Endometrial microvascular endothelial cells (primary cell): ENCODE results near the gene MED25. TPM values are rescaled to one million over a fixed set of nuclear protein-coding genes. Genes with fewer than 3 reads are reported as not detected.

Experiments used
- in situ Hi-C: cut with HindIII; loops from 2 replicates; pipeline ENCODE4 v1.10.0; 2017; ENCODE audit warnings: low sequenced_read_pairs, low pct_unique_long_range_greater_than_20kb; ENCODE audit errors: inconsistent ontology term
- total RNA-seq: library from RNA; depleted of rRNA; stranded (reverse); fragments of >200 nt; gene quantifications from one replicate; pipeline ENCODE4 v1.2.3, GENCODE V29; 2015; ENCODE audit errors: inconsistent ontology term

Gene MED25
- total RNA-seq, 1 donor from 2014 or later = 31.7 TPM

DNA sequence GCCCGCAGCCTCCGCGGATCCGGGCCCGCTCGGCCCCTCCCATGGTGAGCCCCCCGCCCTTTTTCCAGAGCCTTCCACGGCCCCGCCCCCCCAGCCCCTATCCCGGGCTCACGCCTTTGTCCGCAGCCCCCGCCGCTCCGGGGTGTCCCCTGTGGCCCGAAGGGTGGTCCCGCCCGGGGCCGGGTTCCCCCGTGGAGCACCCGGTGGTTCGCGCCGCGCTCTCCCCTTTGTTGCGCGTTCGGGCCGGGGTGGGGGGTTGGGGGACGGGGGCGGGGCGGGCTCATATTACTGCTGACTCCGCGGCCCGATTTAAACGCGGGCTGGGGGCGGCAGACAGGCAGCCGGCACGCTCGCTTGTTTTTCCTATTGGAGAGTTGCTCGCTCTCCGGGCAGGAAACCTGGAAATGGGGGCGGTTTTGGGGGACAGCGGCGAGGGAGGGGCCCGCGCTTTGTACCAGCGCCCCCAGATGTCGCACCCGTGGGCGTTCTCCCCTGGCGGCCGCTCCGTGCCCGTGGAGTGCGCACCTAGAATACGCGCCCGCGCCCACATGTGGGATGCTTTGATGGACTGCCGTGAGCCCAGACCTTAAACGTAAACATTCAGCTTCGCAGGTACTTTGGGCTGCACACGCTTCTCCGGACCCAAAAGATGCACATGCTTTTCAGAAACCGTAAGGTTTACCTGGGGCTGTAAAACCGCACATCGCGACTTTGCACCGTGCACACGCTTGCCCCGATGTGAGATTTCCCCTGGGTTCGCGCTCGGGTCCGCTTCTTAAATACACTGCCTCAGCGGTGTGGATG, 33.6 kb downstream of the MED25 start:
- in situ Hi-C loops = no loop called here

DNA sequence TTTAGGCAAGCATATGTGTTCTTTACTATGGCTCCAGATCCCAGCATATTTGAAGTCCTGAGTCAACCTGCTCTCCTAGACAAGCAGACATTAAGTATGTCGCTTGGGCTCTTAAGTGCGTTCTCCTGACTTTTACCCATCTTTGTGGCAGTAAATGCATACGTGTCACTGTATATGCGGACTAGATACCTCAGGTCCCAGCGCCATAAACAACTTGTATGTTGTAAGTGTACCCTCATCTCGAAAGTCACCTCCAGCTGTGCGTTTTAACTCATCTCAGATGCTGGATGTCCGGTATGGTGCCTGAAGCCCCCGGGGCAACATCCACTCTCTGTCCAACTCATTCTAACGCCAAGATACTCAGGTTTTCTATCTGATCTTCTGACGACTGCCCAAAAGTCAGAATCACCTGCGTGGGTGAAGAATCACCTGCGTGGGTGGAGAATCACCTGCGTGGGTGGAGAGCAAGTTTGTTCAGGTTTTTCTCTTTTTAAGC, 34.6 kb downstream of the MED25 start:
- in situ Hi-C loops = no loop called here

- in situ Hi-C loops = no loop called here
These were observed 35.8 kb downstream of the MED25 start for GRCh38 chr19:49853852-49854377.

DNA sequence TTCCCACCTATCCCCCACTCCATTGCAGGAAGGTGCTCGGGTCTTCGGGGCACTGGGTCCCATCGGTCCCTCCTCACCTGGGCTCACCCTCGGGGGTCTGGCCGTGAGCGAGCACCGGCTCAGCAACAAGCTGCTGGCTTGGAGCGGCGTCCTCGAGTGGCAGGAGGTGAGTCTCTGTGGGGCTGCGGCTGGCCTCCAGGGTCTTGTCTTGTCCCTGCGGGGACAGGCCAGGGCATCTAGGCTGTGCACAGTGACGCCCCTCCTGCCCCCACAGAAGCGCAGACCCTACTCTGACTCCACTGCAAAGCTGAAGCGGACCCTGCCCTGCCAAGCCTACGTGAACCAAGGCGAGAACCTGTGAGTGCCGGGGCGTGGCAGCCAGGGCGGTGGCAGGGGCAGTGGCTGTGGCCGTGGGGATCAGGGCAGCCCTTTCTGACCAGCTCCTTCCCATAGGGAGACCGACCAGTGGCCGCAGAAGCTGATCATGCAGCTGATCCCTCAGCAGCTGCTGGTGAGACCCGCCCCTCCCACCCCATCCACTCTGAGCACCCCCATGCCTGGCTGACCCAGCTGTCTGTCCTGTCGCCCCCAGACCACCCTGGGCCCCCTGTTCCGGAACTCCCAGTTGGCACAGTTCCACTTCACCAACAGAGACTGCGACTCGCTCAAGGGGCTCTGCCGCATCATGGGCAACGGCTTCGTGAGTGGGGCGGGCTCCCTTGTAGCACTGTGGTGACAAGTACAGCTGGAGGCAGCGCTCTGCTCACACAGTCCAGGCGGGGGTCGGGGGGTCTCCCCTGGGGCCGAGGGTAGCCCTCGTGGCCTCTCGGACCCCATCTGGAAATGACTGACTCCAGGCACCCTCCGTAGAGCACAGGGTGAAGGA, 36.5 kb downstream of the MED25 start:
- in situ Hi-C loops = no loop called here

DNA sequence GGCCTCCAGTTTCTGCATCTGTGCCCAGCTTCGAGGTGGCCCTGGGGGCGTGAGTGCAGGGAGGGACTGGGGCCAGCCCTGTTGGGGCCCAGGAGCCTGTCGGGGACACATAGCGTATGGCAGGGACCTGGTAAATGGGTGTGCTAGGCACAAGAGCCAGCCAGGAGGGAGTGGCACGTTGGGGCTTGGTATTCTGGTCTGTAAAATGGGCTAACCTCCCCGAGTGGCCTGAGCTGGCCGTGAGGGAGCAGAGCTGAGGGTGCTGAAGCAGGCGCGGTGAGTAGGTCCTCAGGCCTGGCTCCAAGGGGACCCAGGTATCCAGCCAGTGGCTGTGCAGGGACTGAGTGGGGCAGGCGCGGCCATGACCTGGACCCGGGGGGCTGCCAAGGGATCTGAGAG, 37.2 kb downstream of the MED25 start:
- in situ Hi-C loops = no loop called here

DNA sequence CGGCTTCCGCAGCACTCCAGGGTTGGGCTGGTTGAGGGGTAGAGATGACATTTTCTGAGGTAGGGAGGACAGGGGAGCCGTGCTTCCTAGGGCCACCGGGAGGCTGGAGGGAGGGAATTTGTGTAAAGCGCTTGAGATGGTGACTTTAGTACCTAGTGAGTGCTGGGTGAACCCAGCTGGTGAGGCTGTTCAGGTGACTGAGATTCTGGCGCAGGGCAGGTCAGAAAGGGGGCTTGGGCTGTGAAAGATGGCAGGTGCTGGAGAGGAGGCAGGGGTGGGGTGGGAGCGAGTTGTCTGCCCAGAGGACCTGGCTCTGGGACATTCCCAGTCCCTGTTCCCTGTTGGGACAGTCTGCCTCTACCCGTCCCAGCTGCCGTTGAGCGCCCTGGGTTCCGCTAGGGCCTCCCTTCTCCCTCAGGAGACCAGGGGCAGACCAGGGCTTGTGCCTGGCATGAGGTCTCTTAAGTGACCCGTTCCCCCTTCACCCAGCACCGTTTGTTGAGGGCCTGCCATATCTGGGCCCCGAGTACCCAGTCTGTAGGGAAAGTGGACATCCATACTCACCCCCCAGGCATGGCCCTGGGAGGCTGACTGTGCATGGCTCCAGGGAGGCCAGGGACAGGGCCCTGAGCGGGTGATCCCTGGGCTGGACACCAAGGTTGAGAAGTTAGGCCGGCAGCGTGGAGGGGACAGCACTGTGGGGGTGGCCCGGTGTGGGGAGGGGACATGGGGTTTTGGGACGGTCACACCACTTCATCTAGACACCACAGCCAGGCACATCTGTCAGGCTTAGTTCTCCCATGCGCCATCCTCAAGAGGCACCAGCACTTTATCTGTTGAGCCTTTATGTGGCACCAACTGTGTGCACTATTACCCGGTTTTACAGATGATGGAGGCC, 37.8 kb downstream of the MED25 start:
- in situ Hi-C loops = no loop called here

DNA sequence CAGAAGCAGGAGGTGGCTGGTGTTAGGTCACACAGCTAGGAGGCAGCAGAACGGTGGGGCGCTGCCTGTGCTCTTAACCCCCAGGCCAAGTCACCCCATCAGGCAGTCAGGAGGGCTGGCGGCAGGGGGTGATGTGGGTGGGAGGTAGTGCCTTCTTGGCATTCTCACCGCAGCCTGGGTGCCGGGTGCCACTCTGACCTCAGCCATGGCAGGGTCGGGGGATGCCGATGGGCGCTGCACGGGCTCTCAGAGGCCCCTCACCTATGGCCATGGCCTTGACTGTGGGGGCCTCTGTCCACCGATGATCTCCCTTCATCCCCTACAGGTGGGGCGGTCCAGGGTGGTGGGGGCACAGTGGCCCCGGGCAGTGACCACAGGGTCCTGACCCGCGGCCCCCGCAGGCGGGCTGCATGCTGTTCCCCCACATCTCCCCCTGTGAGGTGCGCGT, 38.5 kb downstream of the MED25 start:
- in situ Hi-C loops = no loop called here

DNA sequence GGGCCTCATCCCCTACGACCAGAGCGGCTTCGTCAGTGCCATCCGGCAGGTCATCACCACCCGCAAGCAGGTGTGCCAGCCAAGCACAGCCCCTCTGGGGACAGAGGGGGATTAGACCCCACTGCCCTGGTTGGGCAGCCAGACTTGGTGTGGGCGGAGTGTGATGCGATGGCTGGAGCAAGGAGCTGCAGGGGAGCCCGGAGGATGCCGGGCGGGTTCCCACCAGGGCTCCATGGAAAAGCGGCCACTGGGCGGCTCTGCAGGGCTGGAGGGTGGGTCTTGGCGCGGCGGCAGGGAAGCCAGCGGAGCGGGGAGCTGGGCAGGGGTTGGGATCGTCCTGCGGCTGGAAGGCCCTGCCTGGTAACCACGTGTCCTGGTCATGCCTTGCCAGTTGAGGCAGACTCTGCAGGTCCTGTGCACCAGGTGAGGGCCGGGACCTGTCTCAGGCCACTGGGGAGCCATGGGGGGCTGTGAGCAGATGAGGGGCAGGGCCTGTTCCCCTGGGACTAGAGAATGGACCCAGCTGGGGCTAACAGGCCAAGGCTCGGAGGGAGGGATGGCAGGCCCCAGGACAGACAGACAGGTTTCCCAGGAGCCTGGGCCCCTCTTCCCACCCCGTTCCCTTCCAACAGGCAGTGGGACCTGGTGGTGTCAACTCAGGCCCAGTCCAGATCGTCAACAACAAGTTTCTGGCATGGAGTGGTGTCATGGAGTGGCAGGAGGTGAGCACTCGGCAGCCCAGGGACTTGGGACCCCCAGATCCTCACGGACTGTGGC, 39.2 kb downstream of the MED25 start:
- in situ Hi-C loops = no loop called here

- in situ Hi-C loops = no loop called here
These were observed 39.7 kb downstream of the MED25 start for GRCh38 chr19:49857838-49858087.

DNA sequence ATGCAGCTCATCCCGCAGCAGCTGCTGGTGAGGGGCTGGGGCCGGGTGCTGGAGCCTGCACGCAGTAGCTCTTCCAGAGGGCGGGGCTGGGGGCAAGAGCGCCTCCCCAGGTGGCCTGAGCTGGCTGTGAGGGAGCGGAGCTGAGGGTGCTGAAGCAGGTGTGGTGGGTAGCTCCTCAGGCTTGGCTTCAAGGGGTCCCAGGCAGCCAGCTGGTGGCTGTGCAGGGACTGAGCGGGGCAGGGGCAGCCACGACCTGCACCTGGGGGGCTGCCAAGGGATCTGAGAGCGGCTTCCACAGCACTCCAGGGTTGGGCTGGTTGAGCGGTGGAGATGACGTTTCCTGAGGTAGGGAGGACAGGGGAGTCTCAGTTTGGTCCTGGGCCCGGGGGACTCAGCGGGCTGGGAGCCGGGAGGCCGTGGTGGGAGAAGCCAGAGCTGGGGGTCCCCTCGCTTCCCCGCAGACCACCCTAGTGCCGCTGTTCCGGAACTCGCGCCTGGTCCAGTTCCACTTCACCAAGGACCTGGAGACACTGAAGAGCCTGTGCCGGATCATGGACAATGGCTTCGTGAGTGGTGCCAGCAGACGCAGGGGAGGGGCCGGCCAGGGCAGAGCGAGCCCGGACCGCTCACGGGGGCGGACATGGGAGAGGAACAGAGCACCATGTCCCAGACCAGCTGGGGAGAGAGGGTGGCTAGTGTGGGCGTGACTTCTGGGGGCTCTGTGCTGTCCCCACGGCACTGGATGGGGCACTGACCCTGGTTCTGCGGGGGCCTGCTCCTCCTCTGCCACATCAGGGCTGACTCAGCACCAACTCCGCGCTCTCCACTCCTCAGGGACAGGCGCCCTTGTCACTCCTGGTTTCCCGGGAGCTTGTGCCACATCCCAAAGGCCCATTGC, 40.2 kb downstream of the MED25 start:
- in situ Hi-C loops = no loop called here

GRCh38 chr19:49859682-49860335, 41.7 kb downstream of the MED25 start:
- in situ Hi-C loops = no loop called here

- in situ Hi-C loops = no loop called here
These were observed 42.4 kb downstream of the MED25 start for GRCh38 chr19:49860336-49861102.

GRCh38 chr19:49861107-49861506, 43.0 kb downstream of the MED25 start:
- in situ Hi-C loops = no loop called here

- in situ Hi-C loops = no loop called here
These were observed 43.7 kb downstream of the MED25 start for GRCh38 chr19:49861541-49862378.
